ENCODE results near the gene GEN1.

DNA sequence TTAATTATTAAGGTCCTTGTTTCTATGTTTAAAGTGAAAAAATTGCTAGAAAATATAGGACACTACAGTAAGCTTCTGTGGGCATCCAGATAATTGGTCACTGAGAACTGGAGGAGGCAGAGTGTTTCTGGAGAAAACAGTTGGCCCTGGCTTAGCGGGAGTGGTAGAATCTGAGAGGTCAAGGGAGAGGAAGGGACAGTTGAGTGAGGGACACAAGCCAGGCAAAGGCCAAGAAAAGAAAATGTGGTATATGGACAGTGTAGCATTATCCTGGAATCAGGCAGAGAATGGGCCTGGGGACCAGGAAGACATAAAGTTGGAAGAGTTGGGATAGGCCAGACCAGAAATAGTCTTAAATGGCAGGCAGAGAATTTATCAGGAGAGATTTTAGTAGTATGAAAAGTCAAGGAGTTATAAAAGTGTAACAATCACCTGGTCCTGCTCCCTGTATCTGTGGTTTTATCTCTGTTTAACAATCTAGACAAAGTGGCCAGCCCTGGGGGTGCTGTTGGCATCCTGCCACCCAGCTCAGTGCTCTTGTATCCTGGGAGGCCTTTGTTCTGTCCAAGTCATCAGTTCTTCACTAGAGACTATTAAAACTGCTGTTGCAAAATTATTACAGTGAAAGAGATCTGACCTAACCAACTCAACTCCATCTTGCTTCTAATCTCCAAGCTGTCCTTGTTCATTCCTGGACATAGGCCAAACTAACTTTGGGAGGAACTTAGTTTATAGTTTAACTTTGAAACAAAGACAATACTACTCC, 46.9 kb downstream of the GEN1 start:
- TF ChIP-seq, protein P1, sequence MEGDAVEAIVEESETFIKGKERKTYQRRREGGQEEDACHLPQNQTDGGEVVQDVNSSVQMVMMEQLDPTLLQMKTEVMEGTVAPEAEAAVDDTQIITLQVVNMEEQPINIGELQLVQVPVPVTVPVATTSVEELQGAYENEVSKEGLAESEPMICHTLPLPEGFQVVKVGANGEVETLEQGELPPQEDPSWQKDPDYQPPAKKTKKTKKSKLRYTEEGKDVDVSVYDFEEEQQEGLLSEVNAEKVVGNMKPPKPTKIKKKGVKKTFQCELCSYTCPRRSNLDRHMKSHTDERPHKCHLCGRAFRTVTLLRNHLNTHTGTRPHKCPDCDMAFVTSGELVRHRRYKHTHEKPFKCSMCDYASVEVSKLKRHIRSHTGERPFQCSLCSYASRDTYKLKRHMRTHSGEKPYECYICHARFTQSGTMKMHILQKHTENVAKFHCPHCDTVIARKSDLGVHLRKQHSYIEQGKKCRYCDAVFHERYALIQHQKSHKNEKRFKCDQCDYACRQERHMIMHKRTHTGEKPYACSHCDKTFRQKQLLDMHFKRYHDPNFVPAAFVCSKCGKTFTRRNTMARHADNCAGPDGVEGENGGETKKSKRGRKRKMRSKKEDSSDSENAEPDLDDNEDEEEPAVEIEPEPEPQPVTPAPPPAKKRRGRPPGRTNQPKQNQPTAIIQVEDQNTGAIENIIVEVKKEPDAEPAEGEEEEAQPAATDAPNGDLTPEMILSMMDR (IDR thresholded peaks at IDR 0.05; ENCODE audit: low read length), result no peak
- no peak for TF ChIP-seq EZH2 (optimal IDR thresholded peaks at IDR 0.05; ENCODE audit: low read depth, low read length)

Data from MM.1S (cell line).